ENCODE data around the gene LCN6. TPM values are rescaled to one million over a fixed set of nuclear protein-coding genes. Genes with fewer than 3 reads are reported as not detected.

Gene LCN6
- total and polyA plus RNA-seq, 9 of the 15 experiments (the other 6 are each of a cell fraction or from before 2014, with no cell fraction given), result 0.10 to 0.45 (median 0.37) TPM; not detected in 5

GRCh38 chr9:136728080-136728547, 20.2 kb downstream of the LCN6 start (continued):
- TF ChIP-seq E2F3 (CRISPR knock-in tag; IDR thresholded peaks at IDR 0.05), result peak; percentile 87
- TF ChIP-seq ZNF408 (CRISPR knock-in tag; IDR thresholded peaks at IDR 0.05; ENCODE audit: low read depth), result 0 out of 2 replicates have a peak, but pooled peaks have one; percentile 9
- no peak for TF ChIP-seq CCAR2 (IDR thresholded peaks at IDR 0.05; ENCODE audit: low read depth, low read length)
- TF ChIP-seq SRSF1 (IDR thresholded peaks at IDR 0.05; ENCODE audit: low read depth, low read length), result 0 out of 2 replicates have a peak, but pooled peaks have one; percentile 78
- peak; percentile 98 for TF ChIP-seq POLR2AphosphoS5 (IDR thresholded peaks at IDR 0.05; ENCODE audit: control insufficient read depth, insufficient read depth, low read depth, low read length)
- TF ChIP-seq TAF1 (IDR thresholded peaks at IDR 0.05; ENCODE audit: control insufficient read depth, extremely low read depth, insufficient read depth, low read length, severe bottlenecking), result peak; percentile 98
- TF ChIP-seq ZNF175 (CRISPR knock-in tag; IDR thresholded peaks at IDR 0.05; ENCODE audit: low read depth), result 0 out of 2 replicates have a peak, but pooled peaks have one; percentile 54
- no peak for TF ChIP-seq CHD7 (IDR thresholded peaks at IDR 0.05; ENCODE audit: low read depth, low read length)
- TF ChIP-seq KDM4B (IDR thresholded peaks at IDR 0.05; ENCODE audit: borderline replicate concordance in 2 of 2, low read depth in 1 of 2), result no peak
- TF ChIP-seq ZNF717 (CRISPR knock-in tag; IDR thresholded peaks at IDR 0.05), result no peak
- TF ChIP-seq GATAD2A (IDR thresholded peaks at IDR 0.05), result peak; percentile 77
- TF ChIP-seq RBM14 (IDR thresholded peaks at IDR 0.05; ENCODE audit: borderline replicate concordance, insufficient read depth, low read depth, low read length), result no peak; the same call in 1 of the 2 replicates
- TF ChIP-seq ZNF778 (CRISPR knock-in tag; IDR thresholded peaks at IDR 0.05), result no peak
- TF ChIP-seq POLR3A (IDR thresholded peaks at IDR 0.05; ENCODE audit: borderline replicate concordance, extremely low read depth, insufficient read depth, insufficient read length), result no peak
- no peak for TF ChIP-seq ELF4 (CRISPR knock-in tag; IDR thresholded peaks at IDR 0.05)
- no peak for TF ChIP-seq BDP1 (IDR thresholded peaks at IDR 0.05; ENCODE audit: insufficient read depth, insufficient read length)
- no peak for TF ChIP-seq ZNF324 (CRISPR knock-in tag; IDR thresholded peaks at IDR 0.05)

Data from K562 (cell line).